NCI-H1694 treated with DMSO at 0.1 percent for 48 hours (cell line): ENCODE measurements around the gene NRXN2.

ENCODE experiments used
- DNase-seq: peaks from one replicate; lab custom pipeline; 2025; lab: John Stamatoyannopoulos, UW

The NRXN2 gene

GRCh38 chr11:64759131-64759721 is 36.2 kb upstream of the NRXN2 start:
- DNase-seq, result no peak

- DNase-seq, result no peak
Measured at GRCh38 chr11:64758330-64759079, 35.5 kb upstream of the NRXN2 start.

GRCh38 chr11:64757549-64758329 is 34.7 kb upstream of the NRXN2 start:
- DNase-seq, result no peak

- DNase-seq, result no peak
Measured at GRCh38 chr11:64755681-64756361, 32.8 kb upstream of the NRXN2 start.

GRCh38 chr11:64754919-64755662 is 32.1 kb upstream of the NRXN2 start:
- no peak for DNase-seq

GRCh38 chr11:64754124-64754918 is 31.3 kb upstream of the NRXN2 start:
- DNase-seq, result no peak

- DNase-seq, result no peak
Measured at GRCh38 chr11:64753380-64754123, 30.6 kb upstream of the NRXN2 start.

- DNase-seq, result no peak
Measured at GRCh38 chr11:64753019-64753379, 30.0 kb upstream of the NRXN2 start.

GRCh38 chr11:64752175-64752970 is 29.4 kb upstream of the NRXN2 start:
- no peak for DNase-seq

GRCh38 chr11:64751580-64751979 is 28.6 kb upstream of the NRXN2 start:
- no peak for DNase-seq

- no peak for DNase-seq
Measured at GRCh38 chr11:64751136-64751535, 28.1 kb upstream of the NRXN2 start.

- no peak for DNase-seq
Measured at GRCh38 chr11:64750361-64751054, 27.5 kb upstream of the NRXN2 start.

- no peak for DNase-seq
Measured at GRCh38 chr11:64747961-64748665, 25.1 kb upstream of the NRXN2 start.

GRCh38 chr11:64746486-64746885 is 23.5 kb upstream of the NRXN2 start:
- DNase-seq, result no peak

GRCh38 chr11:64745521-64746328 is 22.7 kb upstream of the NRXN2 start:
- DNase-seq, result no peak

GRCh38 chr11:64745189-64745520 is 22.2 kb upstream of the NRXN2 start:
- DNase-seq, result no peak

GRCh38 chr11:64744544-64745188 is 21.7 kb upstream of the NRXN2 start:
- no peak for DNase-seq
